ENCODE results near the gene SPEN.

The SPEN gene

GRCh38 chr1:15937706-15938168 is 90.2 kb downstream of the SPEN start:
- DNase-seq (ENCODE audit: low spot score), result peak; percentile 53

DNA sequence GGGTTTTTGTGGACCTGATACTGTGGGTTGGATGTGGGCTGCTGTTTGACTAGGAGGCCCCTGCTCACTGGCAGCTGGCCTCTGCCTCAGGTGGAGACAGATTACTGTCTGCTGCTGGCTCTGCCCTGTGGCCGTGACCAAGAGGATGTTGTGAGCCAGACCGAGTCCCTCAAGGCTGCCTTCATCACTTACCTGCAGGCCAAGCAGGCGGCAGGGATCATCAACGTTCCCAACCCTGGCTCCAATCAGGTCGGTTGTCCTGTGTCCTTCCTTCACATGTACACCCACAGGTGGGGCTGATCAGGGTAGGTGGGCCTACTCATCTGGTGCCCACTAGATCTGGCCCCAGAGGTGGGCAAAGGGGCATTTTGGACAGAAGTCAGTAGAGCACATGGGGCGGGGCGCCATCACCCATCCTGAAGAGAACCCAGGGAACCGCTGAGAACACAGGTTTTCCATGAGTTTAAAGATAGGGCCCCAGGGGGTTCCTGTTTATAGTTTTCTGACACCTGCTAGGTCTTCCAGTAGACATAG is 91.2 kb downstream of the SPEN start:
- DNase-seq (ENCODE audit: low spot score), result no peak

- peak; percentile 44 for DNase-seq (ENCODE audit: low spot score)
Measured at GRCh38 chr1:15939181-15940109, 91.9 kb downstream of the SPEN start.

- no peak for DNase-seq (ENCODE audit: low spot score)
Measured at GRCh38 chr1:15940110-15941043, 92.9 kb downstream of the SPEN start.

GRCh38 chr1:15941044-15941840 is 93.7 kb downstream of the SPEN start:
- DNase-seq (ENCODE audit: low spot score), result no peak

DNA sequence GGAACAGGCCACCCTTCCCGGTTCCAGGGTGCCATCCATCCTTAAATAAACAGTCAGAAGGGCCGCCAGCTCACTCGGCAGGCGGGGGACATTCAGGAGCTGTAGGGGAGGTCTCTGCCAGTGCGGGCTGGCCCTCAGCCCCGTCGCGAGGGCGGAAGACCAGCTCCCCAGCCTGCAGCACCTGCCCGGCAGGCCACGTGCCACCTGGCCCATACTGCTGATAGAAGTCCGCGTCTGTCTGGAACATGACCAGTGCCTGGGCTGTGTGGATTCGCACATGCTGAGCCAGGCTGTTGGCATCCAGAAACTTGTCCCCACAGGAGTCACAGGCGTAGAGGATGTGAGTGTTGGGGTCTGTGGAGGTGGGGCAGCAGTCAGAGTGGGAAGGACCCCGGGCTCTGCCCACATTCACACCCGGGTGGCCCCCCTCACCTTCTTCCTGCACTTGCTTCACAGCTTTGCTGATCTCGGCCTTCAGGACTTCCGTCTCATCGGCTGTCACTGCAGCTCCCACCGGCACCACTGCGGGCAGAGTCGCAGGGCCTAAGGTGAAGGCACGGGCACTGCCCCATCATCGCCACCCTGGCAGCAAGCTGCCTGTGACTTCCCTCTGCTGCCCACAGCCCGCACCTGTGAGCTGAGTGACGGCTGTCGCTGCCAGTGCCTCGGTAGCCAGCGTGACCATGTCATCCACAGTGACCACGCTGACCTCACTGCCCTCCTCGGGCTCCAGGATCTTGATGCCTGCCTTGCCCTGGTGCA is 94.6 kb downstream of the SPEN start:
- no peak for DNase-seq (ENCODE audit: low spot score)

- DNase-seq (ENCODE audit: low spot score), result no peak
Measured at GRCh38 chr1:15942661-15943327, 95.3 kb downstream of the SPEN start.

DNA sequence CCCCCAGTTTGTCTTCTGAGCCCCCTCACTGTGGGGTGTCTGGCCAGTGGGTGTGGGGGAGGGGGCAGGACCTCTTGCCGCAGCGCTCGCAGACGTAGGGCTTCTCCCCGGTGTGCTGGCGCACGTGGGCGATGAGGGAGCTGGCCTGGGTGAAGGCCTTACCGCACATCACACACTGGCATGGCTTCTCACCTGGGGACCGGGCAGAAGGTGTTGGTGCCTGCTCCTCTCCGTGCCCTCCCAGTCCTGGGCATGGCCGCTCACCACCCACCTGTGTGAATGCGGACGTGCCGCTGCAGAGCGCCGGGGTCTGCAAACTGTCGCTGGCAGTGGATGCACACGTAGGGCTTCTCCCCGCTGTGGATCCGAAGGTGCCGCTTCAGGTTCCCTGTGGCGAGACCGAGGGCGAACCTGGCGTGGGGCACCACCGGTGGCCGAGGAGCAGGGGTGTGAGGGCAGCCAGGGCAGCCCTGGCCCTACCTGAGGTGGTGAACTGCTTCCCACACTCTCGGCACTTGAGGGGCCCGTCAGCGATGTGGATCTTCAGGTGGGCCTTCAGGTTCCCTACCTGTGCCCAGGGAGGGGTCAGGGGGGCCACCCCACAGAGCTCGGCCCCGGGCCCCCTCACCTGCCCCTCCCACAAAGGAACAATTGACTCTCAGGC is 96.0 kb downstream of the SPEN start:
- DNase-seq (ENCODE audit: low spot score), result no peak

DNA sequence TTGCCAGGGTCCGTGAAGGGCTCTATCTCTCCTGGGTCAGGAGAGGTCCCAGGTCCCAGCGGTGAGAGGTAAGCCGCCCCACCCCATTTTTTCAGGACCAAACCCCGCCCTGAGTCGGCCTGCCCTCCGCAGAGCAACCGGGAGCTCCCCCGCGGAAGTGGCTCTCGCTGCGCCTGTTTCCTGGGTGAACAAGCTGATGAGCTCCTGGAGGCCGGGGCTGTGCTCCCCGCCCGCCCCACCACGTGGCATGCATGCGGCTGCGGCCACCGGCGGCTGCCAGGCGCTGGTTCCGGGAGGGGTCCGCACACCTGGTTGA is 96.4 kb downstream of the SPEN start:
- DNase-seq (ENCODE audit: low spot score), result no peak

GRCh38 chr1:15944308-15945010 is 97.0 kb downstream of the SPEN start:
- no peak for DNase-seq (ENCODE audit: low spot score)

DNA sequence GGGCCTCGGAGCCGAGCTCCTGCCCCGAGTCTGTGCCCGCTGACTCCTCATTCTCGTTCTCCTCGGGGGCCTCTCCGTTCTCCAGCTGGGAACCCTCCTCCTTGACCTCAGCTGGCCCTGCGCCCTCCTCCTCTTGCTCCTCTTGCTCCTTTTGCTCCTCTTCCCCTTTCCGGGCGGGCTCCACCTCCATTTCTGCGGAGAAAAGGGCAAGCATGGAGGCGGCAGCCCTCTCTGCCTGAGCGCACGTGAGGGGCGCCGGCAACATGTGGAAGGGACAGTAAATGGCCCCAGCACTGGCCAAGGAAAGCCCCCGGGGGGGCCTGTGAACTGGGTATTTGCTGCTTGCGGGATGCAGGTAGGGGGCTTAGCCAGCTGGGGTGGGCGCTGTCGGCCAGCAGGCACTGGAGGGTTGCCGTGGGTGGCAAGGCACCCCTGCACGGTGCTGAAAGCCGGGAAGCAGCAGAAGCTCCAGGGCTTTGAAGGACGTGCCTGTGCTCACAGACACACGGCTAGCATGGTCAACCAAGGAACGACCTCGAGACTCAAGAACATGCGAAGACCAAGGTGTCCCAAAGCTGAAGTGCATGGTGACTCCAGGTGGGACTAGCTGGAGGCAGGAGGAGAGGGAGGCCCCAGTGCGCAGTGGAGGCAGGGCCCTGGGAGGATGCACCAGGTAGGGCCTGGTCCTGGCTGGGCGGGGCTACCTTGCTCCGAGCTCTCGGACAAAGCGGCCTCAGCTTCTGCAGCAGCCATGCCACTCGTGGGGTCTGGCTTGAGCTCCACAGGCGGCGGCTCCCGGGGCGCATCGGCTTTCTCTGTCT is 97.7 kb downstream of the SPEN start:
- no peak for DNase-seq (ENCODE audit: low spot score)

DNA sequence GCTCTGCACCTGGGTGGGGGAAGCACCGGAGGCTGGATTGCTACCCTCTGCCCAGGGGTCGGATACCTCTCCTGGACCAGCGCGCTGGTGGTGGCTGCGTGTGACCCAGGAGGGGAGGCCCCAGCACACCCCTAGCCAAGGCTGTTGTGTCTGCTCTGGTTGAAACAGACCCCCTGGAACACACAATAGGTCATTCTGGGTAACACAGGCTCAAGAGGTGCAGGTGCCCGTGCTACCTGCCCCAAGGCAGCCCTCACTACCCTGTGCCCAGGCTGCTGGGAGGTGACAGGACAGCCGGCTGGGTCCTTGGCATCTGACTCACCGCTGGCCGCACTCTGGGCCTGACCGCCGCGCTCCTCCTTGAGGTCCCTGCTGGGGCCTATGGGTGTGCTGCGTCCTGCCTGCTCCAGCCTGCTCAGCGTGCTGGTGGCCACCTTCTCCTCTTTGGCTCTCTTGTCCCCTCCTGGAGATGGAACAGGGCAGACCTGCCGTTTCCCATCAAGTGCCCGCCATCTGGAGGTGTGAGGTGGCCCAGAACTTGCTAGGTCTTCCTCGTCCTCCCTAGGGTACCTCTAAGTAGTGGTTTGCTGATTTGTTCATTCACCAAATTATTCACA is 98.4 kb downstream of the SPEN start:
- no peak for DNase-seq (ENCODE audit: low spot score)

DNA sequence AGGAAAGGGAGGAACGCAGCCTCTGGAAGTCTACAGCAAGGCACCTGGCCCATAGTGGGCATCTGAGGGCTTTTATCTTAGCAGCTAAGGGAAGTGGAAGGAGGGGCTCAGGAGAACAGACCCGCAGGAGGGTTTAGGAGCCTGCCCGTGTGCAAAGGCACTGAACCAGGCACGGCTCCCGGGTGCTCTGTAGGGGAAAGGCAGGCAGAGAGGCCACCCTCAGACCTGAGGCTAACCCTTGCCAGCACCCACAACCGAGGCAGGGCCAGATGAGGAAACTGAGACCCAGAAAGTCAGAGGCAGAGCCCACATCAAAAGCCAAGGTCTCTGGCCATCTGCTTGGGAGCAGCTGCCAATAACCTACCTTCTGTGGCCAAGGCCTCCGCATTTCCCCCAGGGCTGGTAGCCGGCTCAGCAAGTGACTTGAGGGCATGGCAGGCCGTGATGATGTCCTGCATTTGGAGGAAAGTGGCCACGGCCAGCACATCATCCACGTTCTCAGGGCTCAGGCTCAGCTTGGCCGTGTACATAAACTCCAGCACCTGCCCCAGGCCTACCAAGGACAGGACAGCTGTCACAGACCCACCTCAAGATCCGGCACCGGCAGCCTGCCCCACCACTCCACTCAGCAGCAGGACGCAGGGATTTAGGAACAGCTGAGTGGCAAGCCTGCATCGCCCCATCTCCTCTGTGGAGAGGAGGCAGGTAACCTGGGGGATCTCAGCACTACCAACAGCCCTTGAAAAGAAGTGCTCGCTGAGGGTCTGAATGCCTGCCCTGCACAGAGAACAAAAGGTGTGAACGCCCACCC is 99.3 kb downstream of the SPEN start:
- no peak for DNase-seq (ENCODE audit: low spot score)

DNA sequence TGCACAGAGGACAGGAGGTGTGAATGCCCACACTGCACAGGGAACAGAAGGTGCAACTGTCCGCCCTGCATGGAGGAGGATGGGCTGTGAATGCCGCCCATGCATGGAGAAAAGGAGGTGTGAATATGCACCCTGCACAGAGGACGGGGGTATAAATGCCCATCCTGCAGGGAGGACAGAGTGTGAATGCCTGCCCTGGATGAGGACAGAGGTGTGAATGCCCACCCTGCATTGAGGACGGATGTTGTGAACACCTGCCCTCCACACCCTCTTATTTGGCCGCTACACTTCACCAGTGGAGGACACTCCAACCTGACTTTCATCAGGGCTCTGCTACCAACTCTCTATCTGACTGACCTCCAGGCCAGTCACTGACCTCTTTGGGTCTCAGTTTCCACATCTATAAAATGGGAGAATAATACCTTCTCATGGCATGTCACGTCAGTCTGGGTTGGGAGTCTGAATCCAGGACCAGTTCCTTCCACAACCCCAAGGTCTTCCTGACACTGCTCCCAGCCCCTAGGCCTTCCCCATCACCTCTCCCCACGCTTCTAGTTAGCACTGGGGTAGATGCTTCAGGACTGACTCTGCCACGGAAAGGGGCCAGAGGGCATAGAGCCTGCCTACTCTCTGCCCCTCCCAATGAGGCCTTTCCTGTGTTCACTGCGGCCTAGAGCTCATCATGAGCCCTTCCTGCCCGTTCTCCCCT is 100.0 kb downstream of the SPEN start:
- no peak for DNase-seq (ENCODE audit: low spot score)

GRCh38 chr1:15948091-15948591 is 100.6 kb downstream of the SPEN start:
- DNase-seq (ENCODE audit: low spot score), result peak; percentile 44
